SU-DHL-6 (cell line): Measurements from ENCODE around the gene TRIM3.

Experiments used
- H2AFZ ChIP-seq: fragments of 200-600 bp; sonication (generic); 2 replicates; pipeline ENCODE4 v1.6.1; 2014; ENCODE audit warnings: low read depth, mild to moderate bottlenecking, moderate library complexity, mixed read lengths, antibody characterized with exemption, low read length; ENCODE audit not compliant: severe bottlenecking
- H3F3A ChIP-seq: fragments of 200-600 bp; shearing (Covaris generic); 2 replicates; pipeline ENCODE4 v1.6.0; 2016; ENCODE audit warnings: antibody characterized with exemption, mild to moderate bottlenecking; ENCODE audit not compliant: insufficient read depth
- H3K27ac ChIP-seq: fragments of 200-600 bp; sonication (generic); 2 replicates; pipeline ENCODE4 v1.5.1; 2016; ENCODE audit warnings: low read depth, mild to moderate bottlenecking, low read length, moderate library complexity, mixed read lengths
- H3K27me3 ChIP-seq: fragments of 200-600 bp; sonication (generic), shearing (Covaris generic); 2 replicates; pipeline ENCODE4 v1.6.0; 2014; ENCODE audit warnings: mild to moderate bottlenecking, low read length
- H3K36me3 ChIP-seq: fragments of 200-600 bp; sonication (generic); 2 replicates; pipeline ENCODE4 v1.6.1; 2014; ENCODE audit warnings: mild to moderate bottlenecking, low read length, mixed read lengths
- H3K4me2 ChIP-seq: fragments of 300-600, 200-600 bp; shearing (Covaris generic), sonication (generic); 2 replicates; pipeline ENCODE4 v1.6.0; 2014; ENCODE audit warnings: low read length, low read depth, mild to moderate bottlenecking; ENCODE audit not compliant: poor library complexity, severe bottlenecking
- H3K4me3 ChIP-seq: fragments of 200-600 bp; sonication (generic); 2 replicates; pipeline ENCODE4 v1.5.1; 2014; ENCODE audit warnings: antibody characterized with exemption, low read length, mild to moderate bottlenecking, mixed read lengths; ENCODE audit not compliant: insufficient read depth, poor library complexity, severe bottlenecking
- H3K79me2 ChIP-seq: fragments of 200-600 bp; sonication (generic); 2 replicates; pipeline ENCODE4 v1.6.1; 2014; ENCODE audit warnings: mild to moderate bottlenecking, low read length, moderate library complexity; ENCODE audit not compliant: insufficient read depth
- H3K9ac ChIP-seq: fragments of 200-600 bp; sonication (generic); 2 replicates; pipeline ENCODE4 v1.7.0; 2014; ENCODE audit warnings: mild to moderate bottlenecking, low read length
- H3K9me2 ChIP-seq: fragments of 200-600 bp; sonication (generic); replicated peaks from 2 replicates; pipeline ENCODE4 v1.6.1; 2014; ENCODE audit warnings: low read length; ENCODE audit not compliant: insufficient read depth
- H3K9me3 ChIP-seq: fragments of 200-600 bp; sonication (generic); 2 replicates; pipeline ENCODE4 v1.6.1; 2014; ENCODE audit warnings: low read length, mixed read lengths; ENCODE audit not compliant: insufficient read depth
- H4K20me1 ChIP-seq: fragments of 200-600 bp; sonication (generic); 2 replicates; pipeline ENCODE4 v1.6.1; 2014; ENCODE audit warnings: low read depth, mild to moderate bottlenecking, antibody characterized with exemption, low read length, moderate library complexity, mixed read lengths
- CTCF ChIP-seq: fragments of 200-600 bp; sonication (generic); IDR thresholded peaks from one replicate; pipeline ENCODE4 v1.5.1; 2017; ENCODE audit warnings: antibody characterized with exemption, mild to moderate bottlenecking, low read length, moderate library complexity; ENCODE audit not compliant: insufficient read depth, poor library complexity, severe bottlenecking
- EZH2phosphoT487 ChIP-seq: fragments of 200-600 bp; sonication (generic), shearing (Covaris generic); conservative IDR thresholded peaks from 2 replicates; pipeline ENCODE4 v1.6.1; 2018; ENCODE audit warnings: mild to moderate bottlenecking, antibody characterized with exemption, low read length, moderate library complexity, mixed read lengths

The TRIM3 gene

GRCh38 chr11:6443269-6444003 lies 30.3 kb downstream of the TRIM3 start:
- TF ChIP-seq CTCF = peak; percentile 97
- TF ChIP-seq EZH2phosphoT487 = no peak
- no peaks in the 10 kb centered on the region for H3K9me2 ChIP-seq
- no peaks in the 10 kb centered on the region for H4K20me1 ChIP-seq
- no peaks in the 10 kb centered on the region for H3K36me3 ChIP-seq
- H3K9ac ChIP-seq = no peak overlapping the region
- no peak overlapping the region for H2AFZ ChIP-seq
- no peaks in the 10 kb centered on the region for H3F3A ChIP-seq
- no peak overlapping the region for H3K4me2 ChIP-seq
- no peaks in the 10 kb centered on the region for H3K9me3 ChIP-seq
- H3K27me3 ChIP-seq = no peaks in the 10 kb centered on the region
- H3K4me3 ChIP-seq = no peak overlapping the region
- no peaks in the 10 kb centered on the region for H3K79me2 ChIP-seq
- no peak overlapping the region for H3K27ac ChIP-seq

- no peaks in the 10 kb centered on the region for H4K20me1 ChIP-seq
- no peak for TF ChIP-seq EZH2phosphoT487
- TF ChIP-seq CTCF = no peak
- H3K4me2 ChIP-seq = no peak overlapping the region
- no peak overlapping the region for H3K9ac ChIP-seq
- H3K27me3 ChIP-seq = no peaks in the 10 kb centered on the region
- no peaks in the 10 kb centered on the region for H3K9me3 ChIP-seq
- H3K36me3 ChIP-seq = no peaks in the 10 kb centered on the region
- H3K27ac ChIP-seq = no peak overlapping the region
- no peaks in the 10 kb centered on the region for H3K9me2 ChIP-seq
- no peak overlapping the region for H2AFZ ChIP-seq
- no peak overlapping the region for H3K4me3 ChIP-seq
- no peaks in the 10 kb centered on the region for H3F3A ChIP-seq
- no peaks in the 10 kb centered on the region for H3K79me2 ChIP-seq
Measured at GRCh38 chr11:6442441-6442840, 31.3 kb downstream of the TRIM3 start.

GRCh38 chr11:6440906-6441358 lies 32.8 kb downstream of the TRIM3 start, which contains the start of gene HPX:
TSS of gene HPX (minus strand) at chr11:6440987. CDS start at chr11:6440963, 24 bp downstream.
- no peak within 1 kb of the TSS for H3K9ac ChIP-seq
- H3K27ac ChIP-seq = no peak within 1 kb of the TSS
- H3K9me3 ChIP-seq = no peaks in the 10 kb centered on the region
- H2AFZ ChIP-seq = no peak within 1 kb of the TSS
- no peaks in the 10 kb centered on the region for H3K79me2 ChIP-seq
- no peaks in the 10 kb centered on the region for H3K36me3 ChIP-seq
- H4K20me1 ChIP-seq = no peaks in the 10 kb centered on the region
- TF ChIP-seq CTCF = no peak
- TF ChIP-seq EZH2phosphoT487 = no peak
- no peaks in the 10 kb centered on the region for H3K9me2 ChIP-seq
- no peak within 1 kb of the TSS for H3K4me2 ChIP-seq
- H3K4me3 ChIP-seq = no peak within 1 kb of the TSS
- H3K27me3 ChIP-seq = no peaks in the 10 kb centered on the region
- H3F3A ChIP-seq = no peaks in the 10 kb centered on the region
